Left kidney (tissue), 8 donors: ENCODE data around the gene OR6C74. TPM values are rescaled to one million over a fixed set of nuclear protein-coding genes. Genes with fewer than 3 reads are reported as not detected.

ENCODE experiments used
- DNase-seq: peaks from one replicate; pipeline ENCODE4 v3.0.0-alpha.2; 2013
- long read RNA-seq, 8 donors: transcript quantifications; one replicate each; lab custom pipeline, GENCODE V29; 2026
- polyA plus RNA-seq: library from polyadenylated mRNA; unstranded; fragments of 120-200 nt; gene quantifications from one replicate; pipeline ENCODE4 v1.2.1, GENCODE V29; 2013; ENCODE audit not compliant: insufficient read length

OR6C74 gene
- polyA plus RNA-seq: not detected
- long read RNA-seq, donor 1: 0 reads
- long read RNA-seq, donor 2: 0 reads
- long read RNA-seq, donor 3: 0 reads
- long read RNA-seq, donor 4: 0 reads
- long read RNA-seq, donor 5: 0 reads
- long read RNA-seq, donor 6: 0 reads
- long read RNA-seq, donor 7: 0 reads
- long read RNA-seq, donor 8: 0 reads

DNA sequence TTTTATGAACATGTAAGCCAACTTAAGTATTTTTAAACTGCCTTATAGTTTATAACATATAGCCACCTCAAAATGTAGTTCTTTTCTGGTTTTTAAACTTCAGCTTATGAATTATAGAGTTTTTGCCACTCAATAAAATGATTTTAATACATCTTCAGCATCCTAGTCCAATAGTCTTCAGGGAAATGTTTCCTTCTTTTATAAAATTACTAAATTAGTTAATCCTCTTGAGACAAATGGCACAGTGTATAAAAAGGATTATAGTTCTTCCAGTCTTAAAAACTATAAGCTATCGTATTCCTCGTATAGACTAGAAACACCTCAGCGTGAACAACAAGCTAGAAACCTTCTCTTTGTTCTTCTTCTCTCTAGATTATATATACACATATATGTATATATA lies at the start of gene OR6C74:
TSS of gene OR6C74 (plus strand) at position 301 of the 400 bp plus-strand sequence. CDS start 2,679 bp downstream, outside the sequence.
- no peak for DNase-seq

DNA sequence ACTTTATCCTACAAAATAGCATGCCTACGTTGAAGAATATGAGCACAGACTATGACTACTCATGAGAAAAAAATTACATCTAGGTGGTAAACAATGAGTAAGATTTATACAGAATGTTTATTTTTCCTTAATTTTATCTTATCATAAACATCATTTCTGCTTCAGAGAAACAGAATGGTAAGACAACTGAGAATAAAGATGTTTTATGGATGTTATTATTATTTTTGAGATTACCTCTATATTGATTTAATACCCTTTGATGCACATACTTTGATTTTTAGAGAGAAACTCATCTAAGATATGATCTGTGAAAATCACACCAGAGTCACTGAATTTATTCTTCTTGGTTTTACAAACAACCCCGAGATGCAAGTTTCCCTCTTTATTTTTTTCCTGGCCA lies 23.7 kb upstream of the OR6C74 start, which contains the start of gene OR10A7:
TSS of gene OR10A7 (plus strand) at position 301 of the 400 bp plus-strand sequence. CDS start at position 301, 0 bp downstream.
- no peak for DNase-seq

DNA sequence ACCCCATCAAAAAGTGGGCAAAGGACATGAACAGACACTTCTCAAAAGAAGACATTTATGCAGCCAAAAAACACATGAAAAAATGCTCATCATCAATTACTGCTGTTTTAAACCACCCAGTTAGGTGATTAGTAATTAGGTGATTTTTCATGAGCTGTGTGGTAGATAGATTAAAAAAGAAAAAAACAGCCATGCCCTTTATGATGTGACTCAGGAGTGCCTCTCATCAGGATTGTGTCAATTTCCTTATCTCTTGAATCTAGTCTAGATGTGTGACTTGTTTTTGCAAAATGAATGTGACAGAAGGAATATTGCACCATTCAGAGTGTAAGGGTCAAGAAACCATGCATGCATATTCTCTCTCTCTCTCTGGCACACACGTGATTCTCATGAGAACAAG lies 17.9 kb upstream of the OR6C74 start:
- DNase-seq: no peak

DNA sequence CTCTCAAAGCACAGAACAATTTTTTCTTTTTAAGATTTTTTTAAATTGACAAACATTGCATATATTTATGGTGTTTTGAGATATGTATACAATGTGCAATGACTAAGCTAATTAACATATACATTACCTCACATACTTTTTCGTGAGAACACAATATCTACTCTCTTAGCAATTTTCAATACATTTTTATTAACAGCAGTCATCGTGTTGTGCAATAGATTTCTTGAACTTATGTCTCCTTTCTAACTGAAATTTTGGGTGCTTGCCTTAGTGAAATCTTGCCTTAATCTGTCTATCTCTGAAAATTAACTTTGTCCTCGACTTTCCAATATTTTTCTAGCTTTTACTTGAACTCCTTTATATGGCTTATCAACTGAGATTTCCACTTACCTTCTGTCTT lies 16.8 kb upstream of the OR6C74 start:
- no peak for DNase-seq

DNA sequence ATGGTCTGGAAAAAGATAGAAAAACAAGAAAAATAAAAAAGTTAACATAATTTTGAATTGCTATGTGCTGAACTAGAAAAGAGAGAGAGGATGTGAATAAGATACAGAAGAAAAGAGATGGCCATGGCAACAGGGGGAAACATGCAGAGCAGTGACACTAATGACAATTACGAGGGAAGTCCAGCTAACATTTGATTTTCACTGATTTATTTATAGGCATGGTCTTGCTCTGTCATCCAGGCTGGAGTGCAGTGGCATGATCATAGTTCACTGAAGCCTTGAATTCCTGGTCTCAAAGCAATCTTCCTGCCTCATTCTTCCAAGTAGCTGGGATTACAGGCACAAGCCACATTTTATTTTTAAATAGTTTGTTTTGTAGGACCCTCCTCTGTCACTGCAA lies 1.8 kb downstream of the OR6C74 start:
- no peak for DNase-seq

DNA sequence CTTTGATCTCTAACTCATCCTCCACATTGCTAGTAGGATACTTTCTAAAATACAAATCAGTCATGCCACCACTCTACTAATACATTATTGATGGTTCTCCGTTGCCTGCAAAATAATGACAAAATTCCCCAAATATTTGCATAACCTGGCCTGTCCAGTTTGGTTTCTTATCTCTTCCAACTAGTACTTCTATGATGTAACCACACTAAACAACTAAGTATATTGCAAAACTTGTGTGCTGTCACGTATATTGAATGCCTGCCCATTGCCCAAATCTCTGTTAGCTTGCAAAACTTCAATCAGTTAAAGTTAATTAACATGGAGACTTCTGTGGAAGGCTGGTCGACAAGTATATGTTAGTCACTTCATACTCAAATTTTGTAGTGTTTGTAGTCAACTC lies 6.5 kb downstream of the OR6C74 start:
- no peak for DNase-seq

DNA sequence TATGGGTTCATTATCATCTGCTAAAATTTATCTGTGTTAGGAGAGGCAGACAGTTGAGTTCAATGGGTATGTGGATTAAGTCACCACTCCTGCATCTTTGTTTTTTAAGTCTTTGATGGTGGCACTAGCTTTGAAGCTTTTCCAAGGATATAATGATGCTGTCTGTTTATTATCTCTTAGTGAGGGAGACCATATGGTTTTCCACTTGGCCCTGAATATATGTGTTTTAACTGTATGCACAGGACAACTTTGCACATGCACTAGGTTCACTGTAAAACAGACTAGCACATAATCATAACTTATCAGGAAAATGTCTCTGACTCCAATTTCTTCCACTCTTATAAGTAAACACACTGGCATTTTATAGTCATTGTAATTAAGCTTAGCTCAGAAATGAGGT lies 8.9 kb downstream of the OR6C74 start:
- DNase-seq: no peak

DNA sequence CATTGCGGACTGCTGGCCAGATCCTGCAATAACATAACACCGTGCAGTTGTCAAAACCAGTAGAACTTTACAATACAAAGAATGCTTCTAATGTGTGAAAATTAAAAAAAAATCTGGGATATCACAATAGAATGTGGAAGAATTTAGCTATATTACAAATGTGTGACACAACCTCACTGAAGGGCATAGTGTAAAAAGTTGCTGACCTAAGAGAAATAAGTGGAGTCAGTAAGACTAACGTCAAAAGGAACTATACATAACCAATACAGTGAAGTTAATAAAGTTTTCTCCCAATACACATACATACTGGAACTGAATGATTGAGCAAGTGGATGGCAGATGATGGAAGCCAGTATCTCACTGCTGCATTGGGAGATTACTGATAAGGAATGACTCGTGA lies 12.4 kb downstream of the OR6C74 start:
- DNase-seq: no peak

DNA sequence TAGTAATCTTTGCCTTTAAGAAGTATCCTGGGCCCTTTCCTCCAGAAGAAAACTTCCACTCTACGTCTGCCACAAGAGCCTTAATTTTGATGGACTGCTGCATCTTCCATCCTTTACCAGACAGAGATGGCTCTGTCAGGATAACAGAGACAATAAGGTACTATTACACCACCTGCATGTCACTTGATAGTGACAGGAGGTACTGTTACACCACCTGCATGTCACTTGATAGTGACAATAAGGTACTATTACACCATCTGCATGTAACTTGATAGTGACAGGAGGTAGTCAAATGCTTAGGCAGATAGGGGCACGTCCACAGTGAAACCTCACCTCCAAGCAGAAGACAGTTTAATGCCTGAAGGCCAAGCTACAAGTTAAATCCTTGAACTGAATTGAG lies 13.9 kb downstream of the OR6C74 start:
- no peak for DNase-seq

DNA sequence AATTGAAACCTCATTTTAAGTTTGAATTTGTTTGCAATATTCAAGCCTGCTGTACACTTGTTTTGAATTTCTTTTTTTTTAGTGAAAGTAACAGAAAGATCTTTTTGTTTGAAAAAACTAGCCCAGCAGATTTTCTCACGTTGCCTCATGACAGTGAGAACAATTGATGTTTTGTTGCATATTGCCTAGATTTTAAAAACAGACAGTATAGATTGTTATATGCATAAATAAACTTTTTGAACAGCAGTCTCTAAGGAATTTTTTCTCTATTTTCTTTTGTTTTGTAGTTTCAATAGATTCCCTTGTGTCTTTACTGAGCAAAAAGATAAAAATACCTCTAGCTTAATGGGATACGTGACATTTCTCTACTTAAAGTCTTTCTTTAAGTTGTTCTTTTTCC lies 36.6 kb downstream of the OR6C74 start:
- DNase-seq: no peak

DNA sequence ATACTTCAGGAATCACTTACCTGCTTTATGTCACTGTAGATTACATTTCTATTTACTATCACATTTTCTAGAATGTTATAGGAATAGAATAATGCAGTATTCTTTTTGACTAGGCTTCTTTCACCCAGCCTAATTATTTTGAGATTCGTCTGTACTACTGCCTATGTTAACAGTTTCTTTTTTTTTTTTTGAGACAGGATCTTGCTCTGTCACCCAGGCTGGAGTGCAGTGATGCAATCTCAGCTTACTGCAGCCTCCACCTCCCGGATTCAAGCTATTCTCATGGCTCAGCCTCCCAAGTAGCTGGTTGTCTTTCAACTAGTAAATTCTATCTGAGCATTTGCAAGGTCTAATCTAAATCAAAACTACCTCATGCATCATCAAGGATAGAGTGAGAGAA lies 45.6 kb downstream of the OR6C74 start:
- no peak for DNase-seq

Other genes with a start within 250 kb of the OR6C74 start
- not detected for gene NEUROD4, start 224.6 kb upstream of the OR6C74 start, polyA plus RNA-seq
- not detected for gene OR9K2, start 118.2 kb upstream of the OR6C74 start, polyA plus RNA-seq
- gene OR10A7, start 23.6 kb upstream of the OR6C74 start, polyA plus RNA-seq: not detected
- gene OR6C6, start 52.0 kb downstream of the OR6C74 start, polyA plus RNA-seq: 0.08 TPM
- not detected for gene OR6C1, start 69.7 kb downstream of the OR6C74 start, polyA plus RNA-seq
- gene OR6C3, start 86.1 kb downstream of the OR6C74 start, polyA plus RNA-seq: not detected
- 0.07 TPM for gene OR6C75, start 118.4 kb downstream of the OR6C74 start, polyA plus RNA-seq
- not detected for gene OR6C65, start 155.9 kb downstream of the OR6C74 start, polyA plus RNA-seq
- gene OR6C76, start 181.6 kb downstream of the OR6C74 start, polyA plus RNA-seq: not detected
- not detected for gene OR6C2, start 199.5 kb downstream of the OR6C74 start, polyA plus RNA-seq
- not detected for gene OR6C70, start 225.5 kb downstream of the OR6C74 start, polyA plus RNA-seq
- gene OR6C68, start 247.8 kb downstream of the OR6C74 start, polyA plus RNA-seq: not detected